ENCODE measurements around the gene TTN. TPM values are rescaled to one million over a fixed set of nuclear protein-coding genes. Genes with fewer than 3 reads are reported as not detected.

Gene TTN
- total RNA-seq, 6 experiments from 2014 or later: 0.42 to 9.5 (median 0.97) TPM

DNA sequence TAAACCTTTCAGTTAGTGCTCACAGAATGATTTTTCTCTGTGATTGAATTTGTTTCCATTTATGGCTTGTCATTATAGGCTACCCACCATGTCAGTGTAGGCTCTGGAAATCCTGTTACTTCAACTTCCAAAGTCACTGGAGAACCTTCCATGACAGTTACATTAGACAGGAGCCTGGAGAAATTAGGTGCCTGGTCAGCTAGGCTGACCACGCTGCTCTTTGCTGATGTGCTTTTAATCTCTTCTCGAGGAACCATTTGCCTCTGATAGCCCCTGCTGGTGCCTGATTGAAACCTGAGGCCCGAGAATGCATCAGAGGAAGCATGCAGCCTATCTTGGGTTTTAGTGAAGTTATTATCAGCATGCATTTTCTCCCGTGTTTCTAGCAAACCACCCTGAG lies 29.6 kb upstream of the TTN start:
- no peak overlapping the region for H3K27ac ChIP-seq
- no peak overlapping the region for H3K4me3 ChIP-seq
- TF ChIP-seq, protein P1, sequence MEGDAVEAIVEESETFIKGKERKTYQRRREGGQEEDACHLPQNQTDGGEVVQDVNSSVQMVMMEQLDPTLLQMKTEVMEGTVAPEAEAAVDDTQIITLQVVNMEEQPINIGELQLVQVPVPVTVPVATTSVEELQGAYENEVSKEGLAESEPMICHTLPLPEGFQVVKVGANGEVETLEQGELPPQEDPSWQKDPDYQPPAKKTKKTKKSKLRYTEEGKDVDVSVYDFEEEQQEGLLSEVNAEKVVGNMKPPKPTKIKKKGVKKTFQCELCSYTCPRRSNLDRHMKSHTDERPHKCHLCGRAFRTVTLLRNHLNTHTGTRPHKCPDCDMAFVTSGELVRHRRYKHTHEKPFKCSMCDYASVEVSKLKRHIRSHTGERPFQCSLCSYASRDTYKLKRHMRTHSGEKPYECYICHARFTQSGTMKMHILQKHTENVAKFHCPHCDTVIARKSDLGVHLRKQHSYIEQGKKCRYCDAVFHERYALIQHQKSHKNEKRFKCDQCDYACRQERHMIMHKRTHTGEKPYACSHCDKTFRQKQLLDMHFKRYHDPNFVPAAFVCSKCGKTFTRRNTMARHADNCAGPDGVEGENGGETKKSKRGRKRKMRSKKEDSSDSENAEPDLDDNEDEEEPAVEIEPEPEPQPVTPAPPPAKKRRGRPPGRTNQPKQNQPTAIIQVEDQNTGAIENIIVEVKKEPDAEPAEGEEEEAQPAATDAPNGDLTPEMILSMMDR (IDR thresholded peaks at IDR 0.05): no peak
- no peak for TF ChIP-seq POLR2A (IDR thresholded peaks at IDR 0.05)
- H3K4me1 ChIP-seq: no peaks in the 10 kb centered on the region
- no peaks in the 10 kb centered on the region for H3K9me3 ChIP-seq
- intact Hi-C loops (cut with DNase I): no loop called here
- no peaks in the 10 kb centered on the region for H3K27me3 ChIP-seq
- ATAC-seq (no peak), DNase-seq (no peak)
- H3K36me3 ChIP-seq: no peaks in the 10 kb centered on the region
- 22% methylated on average over 4 of the region's 4 CpGs for WGBS (ENCODE audit: insufficient coverage, low coverage, low lambda C conversion rate, missing lambda C conversion rate)

DNA sequence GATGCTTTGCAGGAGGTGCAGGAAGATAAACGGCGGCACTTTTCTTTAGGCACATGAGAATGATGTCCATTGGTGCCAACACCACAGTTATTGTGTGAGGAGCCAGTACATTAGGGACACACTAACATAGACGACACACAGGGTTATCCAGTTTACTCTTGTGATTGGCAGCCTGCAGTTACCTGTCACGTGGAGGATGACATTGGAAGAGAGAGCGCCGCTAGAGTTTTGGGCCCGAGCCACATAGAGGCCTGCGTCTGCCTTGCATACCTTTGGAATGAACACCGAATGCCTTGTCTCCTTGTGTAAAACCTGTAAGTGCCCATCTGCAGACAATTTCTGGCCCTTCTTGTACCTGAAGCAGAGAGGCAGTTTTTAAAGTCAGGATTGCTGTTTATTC lies 26.9 kb upstream of the TTN start:
- Histone ChIP-seq H3K4me3 (no peak overlapping the region), H3K9me3 (no peaks in the 10 kb centered on the region), H3K27me3 (no peaks in the 10 kb centered on the region), H3K4me1 (no peaks in the 10 kb centered on the region), H3K27ac (no peak overlapping the region), H3K36me3 (no peaks in the 10 kb centered on the region)
- no peak for DNase-seq
- ATAC-seq: no peak
- intact Hi-C loops (cut with DNase I): no loop called here
- TF ChIP-seq, protein P1 (IDR thresholded peaks at IDR 0.05): no peak
- TF ChIP-seq POLR2A (IDR thresholded peaks at IDR 0.05): no peak
- WGBS (ENCODE audit: insufficient coverage, low coverage, low lambda C conversion rate, missing lambda C conversion rate): 86% methylated on average over 8 of the region's 9 CpGs

DNA sequence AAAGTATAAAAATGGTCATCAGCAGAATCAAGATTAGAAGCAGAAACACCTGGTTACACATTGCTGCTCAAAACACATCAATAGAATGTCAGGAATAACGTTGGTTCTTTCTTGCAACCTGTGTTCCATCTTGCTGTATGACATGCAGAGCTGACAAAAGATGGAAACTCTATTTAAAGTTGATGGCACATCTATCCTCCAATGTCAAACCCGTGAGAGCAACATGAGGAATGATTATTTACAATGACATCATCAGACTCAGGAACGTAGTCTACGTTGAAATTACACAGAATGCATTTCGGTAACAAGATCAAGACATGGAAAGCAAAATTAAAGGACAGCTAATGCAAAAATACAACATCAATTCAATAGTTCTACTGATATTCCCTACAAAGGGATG lies 26.2 kb upstream of the TTN start:
- Histone ChIP-seq H3K36me3 (no peaks in the 10 kb centered on the region), H3K4me1 (no peaks in the 10 kb centered on the region), H3K4me3 (no peak overlapping the region), H3K27me3 (no peaks in the 10 kb centered on the region), H3K9me3 (no peaks in the 10 kb centered on the region), H3K27ac (no peak overlapping the region)
- no peak for TF ChIP-seq POLR2A (IDR thresholded peaks at IDR 0.05)
- TF ChIP-seq, protein P1 (IDR thresholded peaks at IDR 0.05): no peak
- DNase-seq (no peak), ATAC-seq (no peak)
- intact Hi-C loops (cut with DNase I): no loop called here
- WGBS (ENCODE audit: insufficient coverage, low coverage, low lambda C conversion rate, missing lambda C conversion rate): 71% methylated on average over 5 of the region's 5 CpGs

DNA sequence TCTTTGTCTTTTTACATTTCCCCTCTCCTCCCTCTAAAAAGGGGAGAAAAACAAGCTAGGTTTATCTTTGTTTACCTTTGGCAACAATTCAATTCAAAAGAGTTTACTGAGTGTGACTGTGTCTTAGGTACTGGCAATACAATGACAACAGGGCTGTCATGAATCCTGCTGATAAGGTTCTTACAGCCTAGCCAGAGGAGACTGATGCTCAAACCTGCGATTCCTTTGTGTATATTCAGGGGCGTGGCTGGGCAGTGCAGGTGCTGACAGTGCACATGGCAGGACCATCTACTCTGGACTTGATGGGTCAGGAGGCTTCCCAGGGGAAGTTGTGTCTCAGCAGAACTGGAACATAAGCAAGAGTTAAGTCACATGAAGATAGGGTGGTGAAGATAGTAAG lies 23.2 kb upstream of the TTN start:
- intact Hi-C loops (cut with DNase I): no loop called here
- 17% methylated on average over 2 of the region's 2 CpGs for WGBS (ENCODE audit: insufficient coverage, low coverage, low lambda C conversion rate, missing lambda C conversion rate)
- Histone ChIP-seq H3K4me1 (no peaks in the 10 kb centered on the region), H3K9me3 (no peaks in the 10 kb centered on the region), H3K4me3 (no peak overlapping the region), H3K27ac (no peak overlapping the region), H3K36me3 (no peaks in the 10 kb centered on the region), H3K27me3 (no peaks in the 10 kb centered on the region)
- DNase-seq (no peak), ATAC-seq (no peak)
- TF ChIP-seq, protein P1 (IDR thresholded peaks at IDR 0.05): no peak
- no peak for TF ChIP-seq POLR2A (IDR thresholded peaks at IDR 0.05)

DNA sequence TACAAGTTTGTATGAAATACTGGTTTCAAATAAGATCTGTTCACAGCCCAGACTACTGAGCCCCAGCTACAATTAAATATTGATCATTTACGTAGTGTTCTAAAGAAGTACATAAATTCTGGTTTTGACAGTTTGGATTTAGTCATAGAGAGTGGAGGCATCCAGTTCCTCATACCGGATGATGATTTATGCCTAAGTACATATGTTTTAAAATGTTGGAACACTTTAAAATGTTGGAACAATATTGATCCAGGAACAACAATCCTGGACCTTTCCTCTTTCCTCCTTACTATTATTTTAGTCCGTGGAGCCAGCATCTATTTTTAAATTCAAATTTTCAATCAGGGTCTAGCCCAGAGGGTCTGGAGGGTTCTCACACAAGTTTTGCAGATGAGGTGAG lies 22.8 kb upstream of the TTN start:
- no peak for DNase-seq
- Histone ChIP-seq H3K27me3 (no peaks in the 10 kb centered on the region), H3K4me1 (no peaks in the 10 kb centered on the region), H3K27ac (no peak overlapping the region), H3K9me3 (no peaks in the 10 kb centered on the region), H3K36me3 (no peaks in the 10 kb centered on the region), H3K4me3 (no peak overlapping the region)
- TF ChIP-seq, protein P1 (IDR thresholded peaks at IDR 0.05): no peak
- no peak for TF ChIP-seq POLR2A (IDR thresholded peaks at IDR 0.05)
- no peak for ATAC-seq
- 35% methylated on average over 3 of the region's 3 CpGs for WGBS (ENCODE audit: insufficient coverage, low coverage, low lambda C conversion rate, missing lambda C conversion rate)
- intact Hi-C loops (cut with DNase I): no loop called here
